Stimulated activated CD4-positive, alpha-beta T cell treated with anti-CD3 and anti-CD28 coated beads, Interleukin-2, amount 100 ng/mL, for 4 hours (primary cell): ENCODE results near the gene TTLL11.

Source experiments
- DNase-seq: peaks from one replicate; pipeline ENCODE4 v3.0.0-alpha.2; 2020; ENCODE audit warnings: low read depth

Gene TTLL11

DNA sequence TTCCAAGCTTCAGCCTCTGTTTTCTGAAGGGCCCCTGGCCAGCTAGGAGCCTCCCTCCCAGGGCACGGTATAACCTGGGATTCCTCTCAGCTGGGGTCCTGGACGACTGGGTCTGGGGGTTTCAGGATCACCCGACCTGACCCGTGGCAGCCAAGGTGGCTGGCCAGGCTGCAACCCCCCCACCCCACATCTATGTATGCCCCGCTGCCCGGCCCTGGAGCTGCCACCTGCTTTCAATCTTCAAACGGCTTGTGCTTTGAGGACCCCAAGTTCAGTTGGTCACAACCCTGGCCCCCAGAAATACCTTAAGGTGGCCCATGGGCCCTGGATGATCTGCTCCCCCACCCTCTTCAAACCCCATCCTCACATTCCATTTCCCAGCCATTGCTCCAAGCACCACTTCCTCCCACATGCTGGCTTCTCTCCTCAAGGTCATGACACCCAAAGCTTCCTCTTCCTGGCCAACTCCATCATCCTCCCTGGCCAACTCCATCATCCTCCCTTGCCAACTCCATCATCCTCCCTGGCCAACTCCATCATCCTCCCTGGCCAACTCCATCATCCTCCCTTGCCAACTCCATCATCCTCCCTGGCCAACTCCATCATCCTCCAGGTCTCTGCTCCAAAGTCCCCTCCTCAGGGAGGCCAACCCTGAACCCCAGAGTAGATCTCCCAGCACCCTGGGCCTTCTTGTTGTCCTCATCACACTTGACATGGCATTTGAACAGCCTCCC lies 17.2 kb upstream of the TTLL11 start:
- DNase-seq = no peak

DNA sequence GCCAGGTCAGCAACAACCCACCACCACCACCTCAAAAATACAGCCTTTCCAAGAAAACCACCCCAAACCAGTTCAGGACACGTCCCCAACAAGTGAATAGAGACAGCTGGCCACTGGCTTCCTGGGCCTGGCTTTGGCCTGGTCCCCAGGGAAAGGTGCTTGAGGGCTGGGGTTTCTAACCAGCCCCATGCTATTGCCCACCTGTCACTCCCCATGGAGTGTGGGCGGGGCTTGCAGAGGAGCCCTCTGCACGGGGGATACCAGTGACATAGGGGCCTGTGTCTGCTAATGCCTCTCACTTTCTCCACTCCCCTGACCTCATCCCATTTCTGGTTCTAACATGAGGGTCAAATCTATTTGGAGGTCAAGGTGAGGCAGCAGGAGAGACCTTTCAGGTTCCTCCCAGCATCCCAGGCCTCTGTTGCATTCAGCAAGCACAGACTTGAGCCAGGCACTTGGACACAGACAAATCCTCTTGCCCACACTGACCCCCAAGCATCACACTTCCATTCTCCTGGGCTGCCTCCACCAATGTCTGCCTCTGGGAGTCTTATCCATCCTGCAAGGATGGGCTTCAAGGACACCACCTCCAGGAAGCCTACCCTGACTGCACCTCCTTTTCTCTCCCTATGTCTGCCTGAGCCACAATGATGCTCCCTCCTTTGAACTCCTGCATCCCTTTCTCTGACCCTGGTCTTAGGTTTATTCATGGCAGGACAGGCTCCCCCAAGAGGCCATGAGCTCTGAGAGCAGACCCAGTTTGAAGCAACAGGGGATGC lies 16.1 kb upstream of the TTLL11 start:
- DNase-seq = no peak

DNA sequence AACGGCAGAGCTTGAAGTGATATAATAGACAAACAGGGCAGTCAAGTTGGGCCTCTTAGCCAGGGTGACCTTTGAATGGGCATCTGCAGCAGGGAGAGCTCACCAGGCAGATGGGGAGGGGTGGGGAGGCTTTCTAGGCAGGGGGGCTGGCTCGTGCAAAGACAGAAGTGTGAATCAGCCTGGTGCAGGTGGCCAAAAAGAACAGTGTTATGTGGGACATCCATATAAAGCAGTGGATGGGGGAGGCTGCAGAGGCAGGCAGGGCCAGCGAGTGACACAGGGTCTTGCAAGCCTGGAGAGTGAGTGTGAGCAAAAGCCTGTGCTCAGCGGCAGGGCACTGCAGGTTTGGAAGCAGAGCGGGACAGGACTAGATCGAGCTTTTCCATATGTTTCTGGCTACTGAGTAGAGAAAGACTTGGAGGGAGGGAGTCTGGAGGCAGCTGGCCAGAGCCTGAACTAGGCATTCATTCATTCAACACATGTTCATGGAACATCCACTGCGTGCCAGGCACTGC lies 14.2 kb upstream of the TTLL11 start:
- no peak for DNase-seq

DNA sequence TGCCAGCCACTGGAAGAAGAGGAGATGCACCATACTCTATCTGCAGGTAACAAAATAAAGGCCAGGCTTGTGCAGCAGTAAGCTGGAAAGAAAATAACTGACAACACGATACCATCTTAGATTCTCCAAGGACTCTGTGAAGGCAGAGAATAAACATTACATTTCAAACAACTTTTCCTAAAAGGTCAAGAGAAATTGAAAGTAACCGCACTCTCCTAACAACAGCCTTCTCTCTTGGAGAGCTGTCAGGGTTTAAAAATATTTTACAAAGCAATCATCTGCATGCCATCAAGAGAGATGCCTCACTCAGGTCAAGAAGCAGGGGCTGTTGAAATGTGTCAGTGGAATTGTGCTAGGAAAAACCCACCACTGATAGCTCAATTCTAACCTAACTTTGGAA lies 13.5 kb upstream of the TTLL11 start:
- DNase-seq = no peak

DNA sequence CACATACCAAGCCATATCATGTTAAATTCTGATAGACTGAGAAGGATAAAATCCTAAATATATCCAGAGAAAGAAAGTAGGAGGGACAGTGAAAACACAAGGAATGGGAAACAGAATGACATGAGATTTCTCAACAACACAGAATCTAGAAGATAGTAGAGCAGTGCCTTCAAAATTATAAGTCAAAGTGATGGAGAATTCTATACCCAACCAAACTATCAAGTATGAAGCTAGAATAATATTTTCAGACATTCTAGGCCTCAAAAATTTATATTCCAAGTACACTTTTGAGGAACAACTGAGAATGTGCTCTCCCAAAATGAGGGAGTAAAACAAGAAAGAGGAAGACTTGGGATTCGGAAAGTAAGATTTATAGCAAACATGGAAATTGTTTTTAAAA lies 10.9 kb upstream of the TTLL11 start:
- no peak for DNase-seq

DNA sequence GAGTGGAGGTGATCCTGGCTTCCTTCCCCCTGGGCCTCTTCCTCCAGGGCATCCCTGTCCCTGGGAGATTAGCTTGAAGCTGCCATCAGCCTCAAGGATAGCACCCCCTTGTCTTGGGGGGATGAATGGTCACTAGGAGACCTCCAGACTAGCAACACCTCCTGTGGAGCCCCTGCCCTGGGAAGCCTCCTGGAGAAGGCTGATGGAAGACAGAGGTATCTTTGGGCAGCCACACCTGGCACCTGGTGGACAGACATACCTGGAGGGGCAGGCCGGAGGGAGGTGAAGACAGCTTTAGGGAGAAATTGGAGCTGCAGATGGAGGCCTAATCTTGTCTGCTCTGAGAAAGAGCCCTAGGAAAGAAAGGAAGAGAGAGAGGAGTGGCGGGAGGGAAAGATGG lies 9.0 kb upstream of the TTLL11 start:
- no peak for DNase-seq

DNA sequence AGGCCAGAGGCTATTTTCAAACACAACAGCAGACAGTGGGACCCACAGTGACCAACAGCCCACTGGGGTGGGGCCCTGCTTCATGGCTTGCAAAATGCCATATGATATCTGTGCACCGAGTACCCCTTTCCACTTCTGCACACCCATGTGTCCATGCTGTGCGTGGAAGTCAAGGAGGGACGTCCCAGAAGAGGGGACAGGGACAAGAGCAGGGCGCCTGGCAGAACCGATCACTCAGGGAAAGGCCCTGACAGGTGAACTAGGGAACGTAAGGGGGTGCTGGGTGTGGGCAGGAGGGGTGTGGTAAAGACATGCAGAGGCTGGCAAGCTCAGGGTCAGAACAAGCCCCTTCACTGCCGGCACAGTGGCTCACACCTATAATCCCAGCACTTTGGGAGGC lies 7.6 kb upstream of the TTLL11 start:
- no peak for DNase-seq

DNA sequence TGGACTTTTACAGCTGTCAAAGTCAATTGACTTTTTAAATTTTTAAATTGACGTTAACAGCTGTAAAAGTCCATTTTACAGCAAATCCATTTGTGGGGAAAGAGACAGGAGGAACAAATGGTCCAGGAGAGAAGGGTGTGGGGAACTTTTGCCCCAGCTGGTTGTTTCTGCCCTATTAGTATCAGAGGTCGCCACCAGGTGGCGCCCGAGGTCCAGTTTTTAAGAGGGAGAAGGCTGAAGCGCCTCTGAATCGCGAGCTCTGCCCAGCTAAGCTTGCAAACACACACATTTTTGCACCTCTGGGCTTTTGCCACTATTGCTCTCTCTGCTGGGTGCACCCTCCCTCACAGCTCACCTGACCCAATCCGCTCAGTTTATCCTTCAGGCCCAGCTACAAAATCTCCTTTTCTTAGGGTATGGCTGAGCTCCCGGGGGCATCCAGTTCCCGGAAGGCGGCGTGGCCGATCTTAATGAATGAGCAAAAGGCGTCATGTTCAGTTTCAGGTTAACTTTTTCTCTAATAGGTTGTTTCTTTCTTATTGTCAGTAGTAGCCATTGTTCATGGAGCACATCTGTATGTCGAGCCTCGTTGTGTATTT lies 6.3 kb upstream of the TTLL11 start:
- DNase-seq = peak; percentile 64

DNA sequence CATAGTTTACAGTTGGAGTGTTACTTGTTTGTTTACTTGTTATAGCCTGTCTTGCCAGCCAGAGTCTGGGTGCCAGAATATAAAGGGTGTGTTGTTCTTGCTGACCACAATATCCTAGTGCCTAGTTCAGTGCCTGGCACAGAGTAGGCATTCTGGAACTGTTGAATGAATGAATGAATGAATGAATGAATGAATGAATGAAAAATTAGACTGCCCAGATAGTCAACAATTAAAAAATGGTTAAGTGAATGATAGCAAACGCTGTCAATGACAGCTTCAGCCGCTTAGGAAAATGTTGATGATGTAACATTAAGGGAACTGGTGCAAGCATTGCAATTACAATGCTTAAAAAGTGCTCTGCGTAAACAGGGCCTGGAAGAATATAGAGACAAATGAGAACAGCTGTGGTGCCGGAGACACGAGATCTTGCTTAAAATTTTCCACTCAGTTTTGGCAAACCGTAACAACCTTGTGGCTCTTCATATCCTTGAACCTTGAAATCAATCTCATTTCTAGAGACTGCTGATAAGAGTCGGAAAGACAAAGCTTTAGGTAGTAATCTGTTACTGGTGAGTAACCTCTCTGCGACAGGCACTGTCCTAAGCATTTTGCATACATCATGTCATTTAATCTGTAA lies 4.7 kb upstream of the TTLL11 start:
- no peak for DNase-seq

DNA sequence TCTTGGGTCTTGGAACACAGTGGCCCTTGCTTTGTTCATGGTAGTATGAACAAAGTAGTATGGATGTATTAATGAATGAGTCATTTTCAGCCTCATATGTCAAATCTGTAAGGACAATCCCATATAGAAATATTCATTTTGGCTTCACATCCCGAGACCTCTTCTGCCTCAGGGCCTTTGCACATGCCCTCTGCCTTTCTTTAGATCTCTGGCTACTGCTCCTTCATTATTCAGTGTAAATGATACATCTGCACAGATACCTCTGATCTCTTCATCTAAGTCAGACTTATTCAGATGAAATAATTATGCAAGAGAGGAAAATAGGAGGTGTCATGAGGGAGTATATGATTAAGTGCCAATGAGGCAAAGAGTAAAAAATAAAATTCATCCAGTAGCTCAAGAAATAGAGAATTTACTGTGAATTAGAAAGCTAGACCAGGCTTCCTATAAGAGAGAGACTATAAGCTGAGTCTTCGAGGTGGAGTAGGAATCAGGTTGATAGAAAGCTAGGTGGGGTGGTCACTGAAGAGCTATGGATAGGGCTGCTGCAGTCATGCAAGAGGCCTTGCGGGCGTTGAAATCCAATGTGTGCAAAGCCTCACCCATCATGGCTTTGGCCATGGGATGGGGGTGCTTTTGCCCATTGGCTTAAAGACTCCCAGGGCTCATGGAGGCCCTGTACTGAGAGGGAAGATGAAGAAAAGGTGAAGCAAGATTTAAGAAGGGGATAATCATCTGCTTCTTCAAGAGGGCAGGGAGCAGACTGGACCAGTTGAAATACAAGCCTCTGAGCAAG lies 3.7 kb upstream of the TTLL11 start:
- no peak for DNase-seq

DNA sequence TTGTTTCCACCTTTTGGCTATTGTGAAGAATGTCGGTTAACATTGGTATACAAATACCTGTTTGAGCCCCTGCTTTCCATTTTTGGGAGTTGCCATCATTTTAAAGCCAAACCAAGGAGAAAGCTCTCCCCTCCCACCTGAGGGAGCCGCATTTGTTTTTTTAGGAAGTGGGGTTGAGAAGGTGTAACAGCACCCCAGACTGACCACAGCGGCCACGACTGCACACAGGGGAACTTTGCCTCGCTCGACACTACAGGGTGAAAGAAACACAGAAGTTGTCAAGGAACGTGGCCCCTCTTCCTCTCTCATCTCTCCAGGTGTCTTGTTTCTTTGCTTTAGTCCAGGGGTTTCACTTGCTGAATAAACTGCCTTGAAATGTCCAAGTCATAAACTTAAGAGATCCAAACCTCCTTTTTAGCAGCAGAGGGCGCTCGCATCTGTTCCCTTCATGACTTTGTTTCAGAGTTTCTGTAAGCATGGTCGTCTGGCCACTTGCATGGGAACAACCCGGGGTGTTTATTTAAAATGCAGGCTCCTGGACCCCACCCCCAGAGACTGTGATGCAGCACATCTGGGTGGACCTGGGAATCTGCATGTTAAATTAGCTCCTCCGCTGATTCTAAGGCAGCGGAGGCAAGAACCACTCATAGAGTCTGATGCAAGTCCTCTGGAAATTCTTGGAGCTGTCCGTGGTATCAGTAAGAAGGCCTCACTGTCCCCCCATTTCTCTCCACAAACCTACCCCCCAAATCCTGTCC lies 2.1 kb upstream of the TTLL11 start:
- DNase-seq = peak; percentile 35

DNA sequence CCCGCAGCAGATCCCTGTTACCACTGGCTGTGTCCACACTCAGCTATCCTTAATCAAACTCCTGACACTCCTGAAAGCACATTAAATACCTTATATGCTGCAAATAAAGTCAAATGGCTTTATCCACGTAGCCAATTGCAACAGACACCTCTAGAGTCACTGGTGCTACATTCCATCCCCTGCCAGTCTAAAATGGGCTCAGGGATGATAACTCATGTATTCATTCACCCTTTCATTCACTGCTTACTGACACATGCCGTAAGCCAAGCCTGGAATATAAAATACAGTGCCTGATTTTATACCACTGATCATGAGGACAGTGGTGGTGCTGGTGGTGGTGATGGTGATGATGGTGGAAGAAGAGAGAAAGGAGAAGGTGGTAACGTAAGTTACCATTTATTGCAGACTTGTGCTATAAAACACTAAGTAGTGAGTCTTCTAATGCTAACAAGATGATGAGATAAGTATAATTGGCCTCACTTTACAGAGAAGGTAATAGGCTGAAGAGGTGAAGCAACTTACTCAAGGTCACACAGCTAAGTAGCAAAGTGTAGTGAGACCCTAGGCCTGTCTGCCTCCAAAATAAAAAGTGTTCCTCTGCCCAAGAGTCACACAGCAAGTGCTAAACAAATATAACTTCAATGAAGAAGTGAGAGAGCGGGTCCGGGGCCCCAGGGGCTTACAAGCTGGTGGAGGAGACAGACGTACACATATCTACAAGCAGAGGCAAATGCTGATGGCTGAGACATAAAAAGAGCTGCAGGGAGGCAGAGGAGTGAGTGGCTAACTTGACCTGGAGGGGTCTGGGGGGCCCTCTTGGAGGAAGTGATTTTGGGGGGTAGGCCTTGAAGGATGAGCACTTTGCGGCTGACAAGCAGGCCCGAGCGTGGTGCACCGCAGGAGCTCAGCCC lies 1.2 kb downstream of the TTLL11 start:
- DNase-seq = no peak

DNA sequence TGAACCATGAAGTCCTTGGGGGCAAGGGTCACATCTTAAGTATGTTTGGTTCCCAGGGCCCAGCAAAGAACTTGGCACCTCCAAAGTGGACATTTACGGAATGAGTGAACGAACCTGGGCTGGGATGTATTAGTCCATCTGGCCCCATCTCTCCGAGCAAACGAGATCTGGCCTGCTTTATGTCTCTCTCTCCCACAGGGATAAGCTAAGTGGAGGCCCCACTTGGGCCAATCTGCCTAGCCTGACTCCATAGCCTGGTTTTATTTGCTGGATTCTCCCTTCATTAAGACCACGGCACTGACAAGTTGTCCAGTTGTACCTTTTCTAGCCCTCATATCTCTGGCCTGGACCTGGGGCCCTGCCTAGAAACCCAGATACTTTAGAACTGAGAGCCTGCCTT lies 2.1 kb downstream of the TTLL11 start:
- DNase-seq = no peak

DNA sequence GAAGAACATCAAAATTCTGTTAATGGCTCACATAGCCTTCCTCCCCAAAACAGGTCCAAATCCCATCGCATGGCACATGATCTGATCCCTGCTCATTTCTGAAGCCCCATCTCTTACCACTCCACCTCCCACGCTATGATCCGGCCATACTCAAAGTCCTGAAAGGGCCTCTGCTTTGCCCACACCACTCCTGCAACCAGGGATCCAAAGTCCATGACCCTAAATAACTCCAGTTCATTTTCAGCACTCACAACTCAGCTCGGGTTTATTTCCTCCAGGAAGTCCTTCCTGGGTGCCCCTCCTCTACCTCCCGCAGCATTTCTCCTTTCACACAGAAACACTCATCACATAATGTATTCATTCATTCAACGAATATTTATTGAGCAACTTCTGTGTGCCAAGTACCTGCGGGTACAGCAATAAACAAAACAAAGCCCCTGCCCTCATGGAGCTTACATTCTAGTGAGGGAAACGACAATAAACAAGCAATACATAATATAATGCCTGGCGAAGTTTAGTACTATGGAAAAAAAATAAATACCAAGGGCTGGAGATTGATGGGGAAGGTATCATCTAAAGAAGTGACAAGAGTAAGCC lies 2.7 kb downstream of the TTLL11 start:
- DNase-seq = no peak

DNA sequence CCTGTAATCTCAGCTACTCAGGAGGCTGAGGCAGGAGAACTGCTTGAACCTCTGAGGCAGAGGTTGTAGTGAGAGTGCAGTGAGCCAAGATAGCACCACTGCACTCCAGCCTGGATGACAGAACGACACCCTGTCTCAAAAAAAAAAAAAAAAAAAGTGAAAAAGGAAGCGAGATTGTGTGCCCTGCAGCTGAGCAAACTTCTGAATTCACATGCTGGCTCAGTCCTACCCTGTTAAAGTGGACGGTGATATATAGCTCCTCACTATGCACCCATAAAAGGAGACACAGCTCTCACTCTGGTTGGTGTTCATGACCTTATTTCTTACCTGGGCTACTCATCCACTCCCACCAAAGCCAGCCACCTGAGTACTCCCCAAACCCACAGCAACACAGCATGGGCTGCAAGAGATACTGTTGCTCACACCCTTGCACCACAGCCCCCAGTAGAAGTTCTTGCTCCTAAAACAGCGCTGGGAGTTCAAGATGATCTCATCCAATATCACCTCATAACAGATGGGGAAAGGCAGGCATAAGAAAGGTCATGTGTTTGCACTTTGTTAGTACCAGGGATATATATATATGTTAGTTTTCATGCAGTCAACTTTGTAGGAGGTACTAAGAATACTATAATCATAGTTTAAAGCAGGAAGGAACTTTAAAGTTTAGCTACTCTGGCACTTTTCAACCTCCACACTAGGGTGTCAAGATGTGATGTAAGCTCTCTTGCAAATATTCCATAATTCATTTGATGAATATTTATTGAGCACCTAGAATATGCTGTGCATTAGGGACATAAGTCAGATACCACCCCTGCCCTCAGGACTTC lies 4.0 kb downstream of the TTLL11 start:
- no peak for DNase-seq

DNA sequence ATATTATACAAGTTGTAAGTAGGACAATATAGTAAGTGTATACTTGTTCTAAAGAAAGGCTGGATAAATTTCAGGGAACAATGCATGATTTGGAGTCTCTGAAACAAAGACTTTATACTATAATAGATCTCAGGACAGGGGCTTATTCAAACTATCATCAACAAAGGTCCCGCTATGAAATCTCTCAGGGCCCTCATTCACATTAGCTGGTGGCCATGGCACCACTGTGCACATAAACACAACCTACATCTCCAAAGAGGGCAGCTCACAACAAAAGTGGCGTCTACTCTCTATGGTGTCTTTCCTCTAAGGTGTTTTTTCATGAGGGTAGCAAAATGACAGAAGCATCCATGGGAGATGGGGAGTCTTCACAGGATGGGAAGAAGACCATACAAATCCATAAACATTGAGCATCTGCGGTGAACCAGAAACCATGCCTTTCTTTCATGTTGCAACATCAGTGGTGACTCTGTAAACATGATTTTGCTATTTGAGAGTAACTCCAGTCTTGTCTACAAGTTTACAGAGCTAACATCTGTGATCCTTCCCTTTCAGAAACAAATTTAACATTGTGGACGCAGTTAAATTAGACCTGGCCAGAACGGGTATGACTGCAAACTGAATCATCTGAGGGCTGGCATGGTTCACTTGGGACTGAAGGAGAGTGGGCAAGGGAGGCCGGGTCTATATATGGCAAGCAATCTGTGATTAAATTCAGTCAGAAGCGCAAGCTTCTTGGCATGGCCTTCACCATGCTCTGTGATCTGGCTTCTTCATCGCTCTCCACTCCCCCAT lies 5.5 kb downstream of the TTLL11 start:
- DNase-seq = no peak

DNA sequence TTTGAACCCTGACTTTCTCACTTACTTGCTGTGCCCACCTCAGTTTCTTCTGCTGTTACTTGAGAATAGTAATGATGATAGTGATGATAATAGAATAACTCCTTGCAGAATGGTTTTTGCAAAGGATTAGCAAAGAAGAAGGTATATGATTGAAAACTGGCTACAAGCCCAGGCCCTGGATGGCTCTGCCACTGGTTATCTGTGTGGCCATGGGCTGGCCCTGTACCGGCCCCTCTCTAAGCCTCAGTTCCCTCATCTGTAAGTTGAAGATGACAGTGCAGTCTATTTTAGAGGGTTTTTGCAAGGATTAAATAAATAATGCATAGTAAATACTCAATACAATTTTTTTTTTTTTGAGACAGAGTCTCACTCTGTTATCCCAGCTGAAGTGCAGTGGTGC lies 6.2 kb downstream of the TTLL11 start:
- DNase-seq = no peak

DNA sequence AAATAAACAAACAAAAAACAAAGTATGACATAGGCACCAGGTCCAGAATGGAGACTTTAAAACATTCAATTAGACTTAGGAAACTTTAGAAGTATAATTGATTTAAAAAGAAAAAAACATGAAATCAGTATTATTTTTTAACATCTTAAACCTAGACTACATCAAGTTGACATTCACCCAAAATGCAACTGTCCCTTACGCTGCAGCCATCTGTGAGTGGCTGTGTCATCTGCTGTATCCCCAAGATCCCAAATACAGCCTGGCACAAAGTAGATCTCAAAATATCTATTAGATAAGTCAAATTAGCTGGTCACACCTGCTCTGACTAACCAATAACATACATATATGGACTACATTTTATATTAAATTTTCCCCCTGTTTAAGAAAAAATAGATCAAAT lies 7.8 kb downstream of the TTLL11 start:
- no peak for DNase-seq
